Mucosa of rectum (tissue), 2 donors: ENCODE measurements around the gene RABEPK.
"Not testable (repeated sequence)": the region's sequence is repeated elsewhere in the genome, so short reads cannot be mapped to it uniquely, and the experiment has no call there.

ENCODE experiments used
- H3K27ac ChIP-seq, 2 donors: one replicate each; pipeline ENCODE4 v1.7.0; 2013; ENCODE audit warnings: inconsistent platforms in 2 of 2, low read depth in 2 of 2, low read length in 2 of 2
- H3K27me3 ChIP-seq, 2 donors: one replicate each; pipeline ENCODE4 v1.7.0; 2013; ENCODE audit warnings: low read length in 2 of 2; ENCODE audit not compliant: control insufficient read depth in 2 of 2, insufficient read depth in 2 of 2
- H3K36me3 ChIP-seq, 2 donors: one replicate each; pipeline ENCODE4 v1.7.0; 2013; ENCODE audit warnings: low read length in 2 of 2; ENCODE audit not compliant: control insufficient read depth in 2 of 2, insufficient read depth in 2 of 2
- H3K4me1 ChIP-seq, 2 donors: one replicate each; pipeline ENCODE4 v1.7.0; 2013; ENCODE audit warnings: low read length in 2 of 2, mild to moderate bottlenecking in 1 of 2; ENCODE audit not compliant: control insufficient read depth in 2 of 2, insufficient read depth in 2 of 2
- H3K4me3 ChIP-seq, 2 donors: one replicate each; pipeline ENCODE4 v1.7.0; 2013; ENCODE audit warnings: low read length in 2 of 2
- H3K9ac ChIP-seq, 2 donors: one replicate each; pipeline ENCODE4 v1.7.0; 2013; ENCODE audit warnings: low read length in 2 of 2, low read depth in 1 of 2, mild to moderate bottlenecking in 1 of 2
- H3K9me3 ChIP-seq, 2 donors: one replicate each; pipeline ENCODE4 v1.7.0; 2013; ENCODE audit warnings: low read length in 2 of 2; ENCODE audit not compliant: control insufficient read depth in 2 of 2
- donor health status: healthy.
- donor health status: Normal muscosa, but diverticular disease.

Gene RABEPK

GRCh38 chr9:125172031-125172755 lies 28.1 kb upstream of the RABEPK start:
- Histone ChIP-seq H3K36me3 (peaks cover 12 to 13% of the 10 kb centered on the region in 2 donors), H3K4me3 (no peak overlapping the region), H3K27ac (no peak overlapping the region), H3K27me3 (no peaks in the 10 kb centered on the region), H3K9ac (no peak overlapping the region), H3K4me1 (peaks cover 2 to 8% of the 10 kb centered on the region in 2 donors), H3K9me3 (no peaks in the 10 kb centered on the region)

DNA sequence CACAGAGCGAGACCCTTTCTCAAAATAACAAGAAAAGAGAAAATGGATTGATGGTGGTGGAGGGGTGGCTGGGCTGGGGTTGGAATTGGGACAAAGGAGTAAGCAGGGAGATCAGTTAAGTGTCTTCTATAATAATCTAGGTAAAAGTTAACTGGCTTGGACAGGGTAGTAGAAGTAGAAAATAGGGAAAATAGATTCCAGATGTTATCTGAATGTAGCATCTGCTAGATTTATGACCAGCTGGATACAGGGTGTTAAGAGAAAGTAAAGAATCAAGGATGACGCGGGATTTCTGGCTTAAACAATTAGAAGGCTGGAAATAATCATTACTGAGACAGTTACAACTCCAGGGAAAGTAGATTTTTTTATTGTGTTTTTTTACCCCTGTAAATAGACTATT lies 23.7 kb upstream of the RABEPK start:
- no peaks in the 10 kb centered on the region for H3K36me3 ChIP-seq
- H3K27ac ChIP-seq: no peak overlapping the region
- H3K9ac ChIP-seq: no peak overlapping the region
- H3K4me1 ChIP-seq: peaks cover 6 to 11% of the 10 kb centered on the region in 2 donors
- H3K4me3 ChIP-seq: no peak overlapping the region
- H3K9me3 ChIP-seq: no peaks in the 10 kb centered on the region
- H3K27me3 ChIP-seq: no peaks in the 10 kb centered on the region

- no peaks in the 10 kb centered on the region for H3K27me3 ChIP-seq
- H3K4me3 ChIP-seq: no peak overlapping the region
- H3K27ac ChIP-seq: peak overlapping the region in 1 of 2 donors; percentile 22
- peaks cover 5 to 11% of the 10 kb centered on the region in 2 donors for H3K4me1 ChIP-seq
- no peaks in the 10 kb centered on the region for H3K9me3 ChIP-seq
- H3K9ac ChIP-seq: no peak overlapping the region
- no peaks in the 10 kb centered on the region for H3K36me3 ChIP-seq
Observed at GRCh38 chr9:125177888-125178287, 22.5 kb upstream of the RABEPK start.

- not testable (repeated sequence) for H3K9ac ChIP-seq, H3K4me3 ChIP-seq, H3K9me3 ChIP-seq, H3K36me3 ChIP-seq, H3K27me3 ChIP-seq, H3K27ac ChIP-seq
- H3K4me1 ChIP-seq: peaks cover 11 to 24% of the 10 kb centered on the region in 2 donors
Observed at GRCh38 chr9:125179776-125180175, 20.6 kb upstream of the RABEPK start.

GRCh38 chr9:125180876-125181275 lies 19.5 kb upstream of the RABEPK start:
- H3K4me1 ChIP-seq: peaks cover 12 to 24% of the 10 kb centered on the region in 2 donors

GRCh38 chr9:125181756-125182155 lies 18.6 kb upstream of the RABEPK start:
- H3K4me3 ChIP-seq: not testable (repeated sequence)

More at GRCh38 chr9:125180876-125181275, 19.5 kb upstream of the RABEPK start:
- no peaks in the 10 kb centered on the region for H3K36me3 ChIP-seq
- H3K9me3 ChIP-seq: no peaks in the 10 kb centered on the region
- H3K4me3 ChIP-seq: no peak overlapping the region
- H3K9ac ChIP-seq: no peak overlapping the region
- H3K27me3 ChIP-seq: no peaks in the 10 kb centered on the region
- H3K27ac ChIP-seq: no peak overlapping the region

DNA sequence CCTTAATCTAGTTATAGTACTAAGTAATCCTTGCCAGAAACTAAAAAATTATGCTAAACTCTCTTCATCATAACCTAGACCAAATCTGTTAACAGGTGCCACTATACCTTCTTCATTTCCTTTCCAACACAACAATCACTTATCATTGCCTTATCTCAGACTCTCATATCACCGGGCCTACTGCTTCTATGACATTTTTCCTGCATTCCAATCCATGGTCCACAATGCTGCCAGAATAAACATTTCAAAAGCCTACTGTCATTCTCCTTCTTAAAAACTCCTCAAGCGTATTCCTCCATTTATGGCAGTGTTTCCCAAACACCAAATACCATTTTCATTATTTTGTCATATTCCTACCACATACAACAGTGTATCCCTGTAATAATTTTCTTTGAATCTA lies 17.3 kb upstream of the RABEPK start:
- Histone ChIP-seq H3K27me3 (no peaks in the 10 kb centered on the region), H3K4me3 (peak overlapping the region in 1 of 2 donors; percentile 32), H3K4me1 (peaks cover 11 to 21% of the 10 kb centered on the region in 2 donors), H3K36me3 (no peaks in the 10 kb centered on the region), H3K27ac (peak overlapping the region; percentile 43 to 73), H3K9ac (no peak overlapping the region), H3K9me3 (no peaks in the 10 kb centered on the region)

More at GRCh38 chr9:125181756-125182155, 18.6 kb upstream of the RABEPK start:
- H3K9ac ChIP-seq, H3K36me3 ChIP-seq, H3K27me3 ChIP-seq, H3K27ac ChIP-seq, H3K9me3 ChIP-seq: not testable (repeated sequence)
- peaks cover 14 to 24% of the 10 kb centered on the region in 2 donors for H3K4me1 ChIP-seq

DNA sequence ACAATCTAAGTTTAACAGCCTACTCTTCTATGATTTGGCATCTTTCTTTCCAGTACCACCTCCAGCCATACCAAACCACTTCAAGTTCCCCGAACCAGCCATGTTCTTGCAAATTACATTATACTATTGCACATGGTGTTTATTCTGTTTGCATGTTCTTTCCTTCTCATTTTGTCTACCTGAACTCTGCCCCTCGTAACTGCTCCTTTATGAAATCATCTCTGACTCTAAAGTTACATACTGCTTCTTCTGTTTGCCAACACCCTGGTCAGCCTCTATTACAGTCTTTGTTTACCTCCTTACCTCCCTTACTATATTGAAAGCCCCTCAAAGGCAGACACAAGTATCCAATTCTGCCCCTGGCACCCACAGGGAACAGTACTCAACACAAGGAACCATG lies 16.8 kb upstream of the RABEPK start:
- Histone ChIP-seq H3K27ac (peak overlapping the region; percentile 43 to 73), H3K4me3 (peak overlapping the region in 1 of 2 donors; percentile 32), H3K36me3 (no peaks in the 10 kb centered on the region), H3K4me1 (peaks cover 13 to 19% of the 10 kb centered on the region in 2 donors), H3K9ac (peak overlapping the region in 1 of 2 donors; percentile 42), H3K9me3 (no peaks in the 10 kb centered on the region), H3K27me3 (no peaks in the 10 kb centered on the region)

DNA sequence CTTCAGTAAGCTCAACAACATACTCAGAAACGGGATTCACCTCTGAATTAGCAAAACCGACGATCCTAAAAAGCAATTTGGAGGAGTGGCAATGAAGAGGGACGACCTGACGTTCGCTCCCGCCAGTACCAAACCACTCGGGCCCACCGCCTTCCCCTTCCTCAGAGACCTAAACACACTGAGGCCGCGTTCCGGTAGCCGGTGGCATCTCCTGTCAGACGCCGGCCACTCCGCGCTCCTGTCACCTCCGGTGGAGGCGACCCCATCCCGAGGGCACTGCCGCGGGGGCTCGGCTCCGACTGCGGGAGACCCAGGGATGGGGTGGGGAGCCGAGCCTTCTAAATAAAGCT lies 11.4 kb upstream of the RABEPK start:
- no peaks in the 10 kb centered on the region for H3K36me3 ChIP-seq
- H3K27me3 ChIP-seq: no peaks in the 10 kb centered on the region
- H3K27ac ChIP-seq: peak overlapping the region; percentile 86 to 88
- H3K4me1 ChIP-seq: peaks cover 3 to 13% of the 10 kb centered on the region in 2 donors
- H3K9ac ChIP-seq: peak overlapping the region; percentile 95 to 97
- peak overlapping the region; percentile 91 to 96 for H3K4me3 ChIP-seq
- H3K9me3 ChIP-seq: no peaks in the 10 kb centered on the region

GRCh38 chr9:125189361-125190289 lies 10.7 kb upstream of the RABEPK start, which contains the start of gene PPP6C:
PPP6C (minus strand) TSS chr9:125189803; CDS start chr9:125189718, 85 bp downstream.
- no peaks in the 10 kb centered on the region for H3K9me3 ChIP-seq
- peak within 1 kb of the TSS; percentile 86 to 88 for H3K27ac ChIP-seq
- H3K9ac ChIP-seq: peak within 1 kb of the TSS; percentile 95 to 97
- no peaks in the 10 kb centered on the region for H3K27me3 ChIP-seq
- H3K4me3 ChIP-seq: peak within 1 kb of the TSS; percentile 91 to 96
- peaks cover 0 to 12% of the 10 kb centered on the region in 2 donors for H3K4me1 ChIP-seq
- no peaks in the 10 kb centered on the region for H3K36me3 ChIP-seq
